DOHH2 (cell line): ENCODE data around the gene MED27.

Source experiments
- H3F3A ChIP-seq: fragments of 200-600 bp; sonication (generic), shearing (Covaris generic); 2 replicates; pipeline ENCODE4 v1.6.0; 2016; ENCODE audit warnings: antibody characterized with exemption, mild to moderate bottlenecking; ENCODE audit not compliant: control insufficient read depth, insufficient read depth
- H3K27ac ChIP-seq: fragments of 200-600 bp; sonication (generic); 2 replicates; pipeline ENCODE4 v1.5.1; 2014; ENCODE audit warnings: low read depth, mild to moderate bottlenecking, low read length, moderate library complexity
- H3K27me3 ChIP-seq: fragments of 200-600 bp; sonication (generic); 2 replicates; pipeline ENCODE4 v1.6.1; 2014; ENCODE audit warnings: mild to moderate bottlenecking, low read length, mixed read lengths; ENCODE audit not compliant: control insufficient read depth
- H3K36me3 ChIP-seq: fragments of 200-600 bp; sonication (generic); 2 replicates; pipeline ENCODE4 v1.6.1; 2014; ENCODE audit warnings: mild to moderate bottlenecking, low read length, moderate library complexity, mixed read lengths; ENCODE audit not compliant: control insufficient read depth
- H3K4me1 ChIP-seq: fragments of 200-600 bp; sonication (generic); 2 replicates; pipeline ENCODE4 v1.6.1; 2014; ENCODE audit warnings: mild to moderate bottlenecking, low read length, mixed read lengths; ENCODE audit not compliant: control insufficient read depth
- H3K4me2 ChIP-seq: fragments of 200-600 bp; sonication (generic); 2 replicates; pipeline ENCODE4 v1.6.0; 2014; ENCODE audit warnings: mild to moderate bottlenecking, low read length, moderate library complexity
- H3K4me3 ChIP-seq: fragments of 200-600 bp; sonication (generic); 2 replicates; pipeline ENCODE4 v1.5.1; 2014; ENCODE audit warnings: mild to moderate bottlenecking, low read length, mixed read lengths
- H3K79me2 ChIP-seq: fragments of 200-600 bp; sonication (generic); 2 replicates; pipeline ENCODE4 v1.6.1; 2014; ENCODE audit warnings: mild to moderate bottlenecking, low read length, mixed read lengths; ENCODE audit not compliant: control insufficient read depth
- H3K9me2 ChIP-seq: fragments of 200-600 bp; sonication (generic); replicated peaks from 2 replicates; pipeline ENCODE4 v1.6.1; 2014; ENCODE audit warnings: mild to moderate bottlenecking, low read length, mixed read lengths; ENCODE audit not compliant: control insufficient read depth
- H3K9me3 ChIP-seq: fragments of 200-600 bp; sonication (generic); 2 replicates; pipeline ENCODE4 v1.6.1; 2014; ENCODE audit warnings: antibody characterized with exemption, low read length, mixed read lengths; ENCODE audit not compliant: control insufficient read depth, insufficient read depth
- H4K20me1 ChIP-seq: fragments of 200-600 bp; sonication (generic); 2 replicates; pipeline ENCODE4 v1.6.0; 2014; ENCODE audit warnings: low read depth, mild to moderate bottlenecking, antibody characterized with exemption, low read length, moderate library complexity; ENCODE audit not compliant: control insufficient read depth, insufficient read depth
- EZH2phosphoT487 ChIP-seq: fragments of 200-600 bp; sonication (generic); IDR thresholded peaks from 2 replicates; pipeline ENCODE4 v1.6.1; 2017; ENCODE audit warnings: borderline replicate concordance, mild to moderate bottlenecking, antibody characterized with exemption, low read length, moderate library complexity, mixed read lengths
- TF ChIP-seq, protein P1 (sequence below): fragments of 200-600 bp; sonication (generic); IDR thresholded peaks from one replicate; pipeline ENCODE4 v1.5.1; 2014; ENCODE audit warnings: antibody characterized with exemption, mild to moderate bottlenecking, low read depth, low read length; ENCODE audit not compliant: poor library complexity, severe bottlenecking

The MED27 gene

DNA sequence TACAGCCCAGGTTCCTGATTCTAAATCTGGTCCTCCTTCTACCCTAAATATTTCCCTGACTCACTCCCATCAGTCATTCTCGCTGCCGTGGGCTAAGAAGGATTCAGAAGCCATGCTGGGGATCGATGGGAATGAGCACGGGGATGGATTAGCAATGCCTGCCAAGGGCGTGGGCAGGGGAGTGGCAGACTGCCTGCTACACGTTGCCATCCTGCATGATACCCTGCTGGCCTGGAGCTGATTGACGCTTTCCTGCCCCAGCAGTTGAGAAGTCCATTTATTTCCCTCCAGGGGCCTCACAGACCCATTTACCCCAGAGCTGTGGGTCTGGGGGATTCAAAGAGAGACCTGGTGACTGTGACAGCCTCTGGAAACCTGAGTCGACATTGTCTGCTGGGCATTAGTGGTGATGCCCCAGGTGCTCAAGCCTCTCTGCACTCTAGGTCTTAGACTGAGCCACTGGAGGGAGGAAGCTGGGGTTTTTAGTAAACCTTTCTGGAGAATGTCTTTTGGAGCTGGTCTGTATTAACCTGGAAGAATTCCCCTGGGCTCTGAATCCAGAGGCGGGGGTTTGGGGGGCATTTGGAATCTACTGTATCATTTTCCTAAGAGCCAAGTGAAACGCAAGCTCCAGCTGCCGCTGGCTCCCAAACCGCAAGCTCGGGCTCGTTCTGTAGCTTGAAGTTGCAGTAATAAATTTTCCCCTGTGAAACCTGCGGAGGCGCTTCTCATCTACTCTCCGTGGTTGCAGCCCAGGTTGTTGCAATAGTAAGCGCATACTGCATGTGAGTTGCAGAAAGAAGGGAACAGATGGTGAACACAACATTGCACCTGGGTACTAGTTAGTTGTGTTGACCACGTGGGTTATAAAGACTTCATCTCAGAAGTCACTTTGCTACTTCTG is 263.4 kb downstream of the MED27 start:
- Histone ChIP-seq H3K4me2 (no peak overlapping the region), H4K20me1 (no peaks in the 10 kb centered on the region), H3K4me3 (no peak overlapping the region), H3K27ac (no peak overlapping the region), H3K9me3 (no peaks in the 10 kb centered on the region), H3K36me3 (no peaks in the 10 kb centered on the region), H3K79me2 (no peaks in the 10 kb centered on the region), H3K27me3 (peaks cover 9% of the 10 kb centered on the region), H3K9me2 (no peaks in the 10 kb centered on the region), H3K4me1 (no peaks in the 10 kb centered on the region), H3F3A (no peaks in the 10 kb centered on the region)
- TF ChIP-seq, protein P1, sequence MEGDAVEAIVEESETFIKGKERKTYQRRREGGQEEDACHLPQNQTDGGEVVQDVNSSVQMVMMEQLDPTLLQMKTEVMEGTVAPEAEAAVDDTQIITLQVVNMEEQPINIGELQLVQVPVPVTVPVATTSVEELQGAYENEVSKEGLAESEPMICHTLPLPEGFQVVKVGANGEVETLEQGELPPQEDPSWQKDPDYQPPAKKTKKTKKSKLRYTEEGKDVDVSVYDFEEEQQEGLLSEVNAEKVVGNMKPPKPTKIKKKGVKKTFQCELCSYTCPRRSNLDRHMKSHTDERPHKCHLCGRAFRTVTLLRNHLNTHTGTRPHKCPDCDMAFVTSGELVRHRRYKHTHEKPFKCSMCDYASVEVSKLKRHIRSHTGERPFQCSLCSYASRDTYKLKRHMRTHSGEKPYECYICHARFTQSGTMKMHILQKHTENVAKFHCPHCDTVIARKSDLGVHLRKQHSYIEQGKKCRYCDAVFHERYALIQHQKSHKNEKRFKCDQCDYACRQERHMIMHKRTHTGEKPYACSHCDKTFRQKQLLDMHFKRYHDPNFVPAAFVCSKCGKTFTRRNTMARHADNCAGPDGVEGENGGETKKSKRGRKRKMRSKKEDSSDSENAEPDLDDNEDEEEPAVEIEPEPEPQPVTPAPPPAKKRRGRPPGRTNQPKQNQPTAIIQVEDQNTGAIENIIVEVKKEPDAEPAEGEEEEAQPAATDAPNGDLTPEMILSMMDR, result no peak
- TF ChIP-seq EZH2phosphoT487, result no peak

DNA sequence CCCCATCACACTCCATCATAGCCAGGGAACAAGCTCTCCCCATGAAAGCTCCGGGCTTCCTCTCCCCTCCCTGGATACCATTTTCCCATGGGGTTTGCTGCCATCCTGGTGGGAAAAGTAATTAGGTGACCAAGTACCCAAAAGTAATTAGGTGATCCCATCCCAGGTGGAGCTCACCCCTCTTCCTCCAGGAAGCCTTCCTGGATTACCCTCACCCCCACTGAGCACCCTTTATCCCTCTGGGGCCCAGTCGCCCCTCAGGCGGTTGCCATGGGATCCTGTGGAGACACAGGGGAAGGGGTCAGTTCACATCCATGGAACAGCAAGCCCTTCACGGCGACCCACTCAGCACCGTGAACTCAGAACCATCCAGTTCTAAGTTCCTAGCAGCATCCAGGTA is 265.0 kb downstream of the MED27 start:
- peaks cover 2% of the 10 kb centered on the region; the same call in 1 of the 2 replicates for H3K27me3 ChIP-seq
- no peaks in the 10 kb centered on the region for H3K9me3 ChIP-seq
- no peaks in the 10 kb centered on the region for H3K4me1 ChIP-seq

DNA sequence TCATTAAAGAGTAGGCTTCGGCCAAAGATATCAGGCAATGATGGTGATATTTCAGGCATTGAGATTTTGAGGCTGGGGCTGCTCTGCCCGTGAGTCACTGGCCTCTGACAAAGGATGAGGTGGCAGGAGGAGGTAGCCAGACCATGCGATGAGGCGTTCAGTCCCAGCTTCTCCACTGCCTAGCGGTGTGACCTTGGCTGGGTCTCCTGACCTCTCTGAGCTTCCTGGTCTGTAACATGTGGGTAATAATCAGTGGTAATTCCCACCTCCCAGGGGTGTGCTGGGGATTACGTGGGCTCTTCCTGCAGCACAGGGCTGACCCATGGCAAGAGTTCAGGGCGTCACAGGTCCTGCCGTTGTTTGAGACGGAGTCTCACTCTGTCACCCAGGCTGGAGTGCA is 266.6 kb downstream of the MED27 start:
- H3K4me2 ChIP-seq, result no peak overlapping the region
- TF ChIP-seq EZH2phosphoT487, result no peak
- no peak overlapping the region for H3K4me3 ChIP-seq

More for the DNA sequence above, 265.0 kb downstream of the MED27 start:
- Histone ChIP-seq H3K36me3 (no peaks in the 10 kb centered on the region), H4K20me1 (no peaks in the 10 kb centered on the region), H3F3A (no peaks in the 10 kb centered on the region), H3K4me3 (no peak overlapping the region), H3K4me2 (no peak overlapping the region), H3K27ac (no peak overlapping the region), H3K9me2 (no peaks in the 10 kb centered on the region), H3K79me2 (no peaks in the 10 kb centered on the region)
- TF ChIP-seq, protein P1, result no peak
- TF ChIP-seq EZH2phosphoT487, result no peak

More for the DNA sequence above, 266.6 kb downstream of the MED27 start:
- no peaks in the 10 kb centered on the region for H3K9me3 ChIP-seq
- no peaks in the 10 kb centered on the region for H3K36me3 ChIP-seq
- H3K4me1 ChIP-seq, result no peaks in the 10 kb centered on the region
- H3K79me2 ChIP-seq, result no peaks in the 10 kb centered on the region
- H3K9me2 ChIP-seq, result no peaks in the 10 kb centered on the region
- no peaks in the 10 kb centered on the region for H3F3A ChIP-seq
- H3K27ac ChIP-seq, result no peak overlapping the region
- peaks cover 2% of the 10 kb centered on the region; the same call in 1 of the 2 replicates for H3K27me3 ChIP-seq
- no peaks in the 10 kb centered on the region for H4K20me1 ChIP-seq
